Activated CD8-positive, alpha-beta T cell treated with anti-CD3 and anti-CD28 coated beads for 36 hours (primary cell): ENCODE results near the gene RNF112. TPM values are rescaled to one million over a fixed set of nuclear protein-coding genes. Genes with fewer than 3 reads are reported as not detected.

Experiments
- ATAC-seq: fragments of 200-7000 bp; cut with Tn5 transposase; one replicate; pipeline ENCODE4 v1.10.0; 2021; ENCODE audit warnings: mild to moderate bottlenecking, moderate library complexity
- CTCF ChIA-PET: fragments of 350-600 bp; sonication (Branson Sonifier 250); formaldehyde crosslinking; loops from one replicate; lab custom pipeline; 2021; ENCODE audit warnings: antibody characterized with exemption; lab: Charles Lee
- POLR2A ChIA-PET: fragments of 350-600 bp; sonication (Branson Sonifier 250); formaldehyde crosslinking; loops from one replicate; lab custom pipeline; 2021; ENCODE audit warnings: antibody characterized with exemption; lab: Charles Lee
- DNase-seq: peaks from one replicate; pipeline ENCODE4 v3.0.0-alpha.2; 2020
- H3K27ac Mint-ChIP-seq: one replicate; pipeline ENCODE4 v1.8.0; 2021; ENCODE audit warnings: mild to moderate bottlenecking, mixed read lengths
- H3K27me3 Mint-ChIP-seq: one replicate; pipeline ENCODE4 v1.8.0; 2021; ENCODE audit warnings: mixed read lengths
- H3K36me3 Mint-ChIP-seq: one replicate; pipeline ENCODE4 v1.8.0; 2021; ENCODE audit warnings: low read depth, mixed read lengths
- H3K4me1 Mint-ChIP-seq: one replicate; pipeline ENCODE4 v1.8.0; 2021; ENCODE audit warnings: low read depth, mixed read lengths
- H3K4me3 Mint-ChIP-seq: one replicate; pipeline ENCODE4 v1.8.0; 2021; ENCODE audit warnings: mild to moderate bottlenecking, moderate library complexity, mixed read lengths
- H3K9me3 Mint-ChIP-seq: one replicate; pipeline ENCODE4 v1.8.0; 2021; ENCODE audit warnings: mixed read lengths
- intact Hi-C: fragments of 100-400 bp; cut with micrococcal nuclease; formaldehyde crosslinking; loops from one replicate; pipeline ENCODE4 v1.10.0; 2022
- total RNA-seq, 2 experiments: library from RNA; stranded (reverse); gene quantifications; one replicate each; pipeline ENCODE4 v1.2.3, GENCODE V29; 2021
- TF ChIP-seq, protein P1 (sequence below): fragments of 200-600 bp; IDR thresholded peaks from one replicate; pipeline ENCODE4 v1.8.0; 2022; ENCODE audit warnings: antibody characterized with exemption, mild to moderate bottlenecking

Gene RNF112
- total RNA-seq, 2 experiments from 2014 or later: 0.34 to 0.63 TPM

DNA sequence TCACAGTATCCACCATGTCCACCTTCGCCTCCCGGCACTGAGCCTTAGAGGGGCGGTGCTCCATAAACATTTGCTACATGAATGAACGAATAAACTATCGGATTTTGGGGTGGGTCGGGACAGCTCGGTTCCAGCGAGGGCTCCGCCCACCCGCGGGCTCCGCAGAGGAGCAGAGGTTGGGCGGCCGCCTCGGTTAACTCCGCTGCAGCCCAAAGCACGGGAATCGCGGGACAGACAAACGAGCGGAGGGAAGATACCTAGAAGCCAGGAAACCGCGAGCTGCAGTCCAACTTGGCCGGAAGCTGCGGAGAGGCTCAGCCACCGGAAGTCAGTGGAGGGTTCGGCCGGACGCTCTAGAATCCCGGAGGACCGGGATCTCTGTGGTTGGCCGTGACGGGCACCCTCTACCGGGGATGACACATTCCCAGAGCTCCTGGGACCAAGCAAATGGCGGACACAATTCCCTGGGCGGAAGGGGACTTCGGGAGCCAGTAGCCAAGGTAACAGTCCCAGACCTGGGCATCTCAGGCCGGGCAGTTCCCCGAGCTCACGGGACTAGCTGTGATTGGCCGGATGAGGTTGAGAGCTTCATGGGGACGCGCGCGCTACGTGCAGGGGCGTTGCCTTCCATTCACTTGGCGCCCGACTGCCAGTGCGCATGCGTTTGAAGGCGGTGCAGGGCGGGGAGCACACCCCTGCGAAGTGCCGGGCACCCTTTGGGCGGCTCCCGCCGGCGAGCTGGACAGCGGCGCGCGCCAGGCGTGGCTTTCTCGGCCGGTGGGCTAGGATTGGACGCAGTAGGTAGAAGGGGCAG, 33.2 kb upstream of the RNF112 start:
- TF ChIP-seq, protein P1, sequence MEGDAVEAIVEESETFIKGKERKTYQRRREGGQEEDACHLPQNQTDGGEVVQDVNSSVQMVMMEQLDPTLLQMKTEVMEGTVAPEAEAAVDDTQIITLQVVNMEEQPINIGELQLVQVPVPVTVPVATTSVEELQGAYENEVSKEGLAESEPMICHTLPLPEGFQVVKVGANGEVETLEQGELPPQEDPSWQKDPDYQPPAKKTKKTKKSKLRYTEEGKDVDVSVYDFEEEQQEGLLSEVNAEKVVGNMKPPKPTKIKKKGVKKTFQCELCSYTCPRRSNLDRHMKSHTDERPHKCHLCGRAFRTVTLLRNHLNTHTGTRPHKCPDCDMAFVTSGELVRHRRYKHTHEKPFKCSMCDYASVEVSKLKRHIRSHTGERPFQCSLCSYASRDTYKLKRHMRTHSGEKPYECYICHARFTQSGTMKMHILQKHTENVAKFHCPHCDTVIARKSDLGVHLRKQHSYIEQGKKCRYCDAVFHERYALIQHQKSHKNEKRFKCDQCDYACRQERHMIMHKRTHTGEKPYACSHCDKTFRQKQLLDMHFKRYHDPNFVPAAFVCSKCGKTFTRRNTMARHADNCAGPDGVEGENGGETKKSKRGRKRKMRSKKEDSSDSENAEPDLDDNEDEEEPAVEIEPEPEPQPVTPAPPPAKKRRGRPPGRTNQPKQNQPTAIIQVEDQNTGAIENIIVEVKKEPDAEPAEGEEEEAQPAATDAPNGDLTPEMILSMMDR: no peak
- no peaks in the 10 kb centered on the region for H3K27me3 Mint-ChIP-seq
- no peaks in the 10 kb centered on the region for H3K9me3 Mint-ChIP-seq
- POLR2A ChIA-PET: interaction anchor here (1.7 to 1.9 kb wide), 2 partner anchors 15 to 22 kb away, joined by 4 to 6 read pairs; partner anchors contain the start of gene B9D1
- ATAC-seq: peak; percentile 92
- intact Hi-C loops: no loop called here
- DNase-seq: peak; percentile 96
- CTCF ChIA-PET: interaction anchor here (1.0 to 4.3 kb wide), 6 partner anchors 9 to 270 kb away, joined by 3 to 51 read pairs (median 6); partner anchors contain the start of gene B9D1
- peak overlapping the region; percentile 95 for H3K27ac Mint-ChIP-seq
- peaks cover 21% of the 10 kb centered on the region for H3K36me3 Mint-ChIP-seq
- H3K4me1 Mint-ChIP-seq: peaks cover 17% of the 10 kb centered on the region
- H3K4me3 Mint-ChIP-seq: peak overlapping the region; percentile 98

DNA sequence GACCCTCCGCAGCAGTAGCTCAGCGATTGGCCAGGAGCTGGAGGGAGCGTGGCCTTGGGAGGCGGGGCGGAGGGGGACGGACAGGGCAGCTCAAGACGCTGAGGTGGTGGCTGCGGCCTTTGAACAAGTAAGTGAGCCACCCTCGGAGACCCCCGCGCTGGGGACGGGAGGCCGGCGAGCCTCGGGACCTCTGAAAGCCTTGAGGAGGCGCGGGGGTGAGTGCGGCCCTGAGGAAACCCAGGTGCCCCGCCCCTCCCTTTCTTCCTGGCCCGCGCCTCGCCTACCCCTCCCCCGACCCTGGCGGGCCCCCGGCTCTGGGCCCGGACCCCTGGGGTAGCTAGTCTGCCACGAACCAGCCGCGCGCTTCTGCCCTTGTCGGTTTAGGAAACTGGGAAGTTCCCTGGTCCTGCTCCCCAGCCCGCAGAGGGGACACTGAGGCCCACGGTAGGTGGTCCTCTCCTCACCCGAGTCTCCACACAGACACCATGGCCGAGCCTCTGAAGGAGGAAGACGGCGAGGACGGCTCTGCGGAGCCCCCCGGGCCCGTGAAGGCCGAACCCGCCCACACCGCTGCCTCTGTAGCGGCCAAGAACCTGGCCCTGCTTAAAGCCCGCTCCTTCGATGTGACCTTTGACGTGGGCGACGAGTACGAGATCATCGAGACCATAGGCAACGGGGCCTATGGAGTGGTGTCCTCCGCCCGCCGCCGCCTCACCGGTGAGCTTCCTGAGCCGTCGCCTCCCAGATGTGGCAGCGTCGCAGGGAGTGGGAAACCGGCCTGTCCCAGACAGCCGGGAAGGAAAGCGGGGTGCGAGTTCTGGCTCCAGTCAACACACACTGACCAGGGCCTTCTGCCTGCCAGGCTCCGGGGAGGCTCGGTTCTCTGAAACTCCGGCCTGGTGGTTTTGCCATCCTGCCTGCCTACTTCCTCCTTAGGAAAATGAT, 32.3 kb upstream of the RNF112 start, which contains the start of gene MAPK7:
TSS of gene MAPK7 (plus strand) at position 83 of the 945 bp plus-strand sequence. CDS start at position 486, 403 bp downstream.
- Mint-ChIP-seq H3K9me3 (no peaks in the 10 kb centered on the region), H3K27ac (peak within 1 kb of the TSS; percentile 95), H3K4me1 (peaks cover 17% of the 10 kb centered on the region), H3K36me3 (peaks cover 21% of the 10 kb centered on the region), H3K4me3 (peak within 1 kb of the TSS; percentile 98), H3K27me3 (no peaks in the 10 kb centered on the region)
- ATAC-seq: peak; percentile 4
- ChIA-PET POLR2A (interaction anchor here (1.7 to 1.9 kb wide), 2 partner anchors 16 to 21 kb away, joined by 4 to 6 read pairs; partner anchors contain the start of gene B9D1), CTCF (interaction anchor here (1.0 to 4.3 kb wide), 6 partner anchors 10 to 269 kb away, joined by 3 to 51 read pairs (median 6); partner anchors contain the start of gene B9D1)
- intact Hi-C loops: no loop called here
- DNase-seq: no peak
- TF ChIP-seq, protein P1: no peak

DNA sequence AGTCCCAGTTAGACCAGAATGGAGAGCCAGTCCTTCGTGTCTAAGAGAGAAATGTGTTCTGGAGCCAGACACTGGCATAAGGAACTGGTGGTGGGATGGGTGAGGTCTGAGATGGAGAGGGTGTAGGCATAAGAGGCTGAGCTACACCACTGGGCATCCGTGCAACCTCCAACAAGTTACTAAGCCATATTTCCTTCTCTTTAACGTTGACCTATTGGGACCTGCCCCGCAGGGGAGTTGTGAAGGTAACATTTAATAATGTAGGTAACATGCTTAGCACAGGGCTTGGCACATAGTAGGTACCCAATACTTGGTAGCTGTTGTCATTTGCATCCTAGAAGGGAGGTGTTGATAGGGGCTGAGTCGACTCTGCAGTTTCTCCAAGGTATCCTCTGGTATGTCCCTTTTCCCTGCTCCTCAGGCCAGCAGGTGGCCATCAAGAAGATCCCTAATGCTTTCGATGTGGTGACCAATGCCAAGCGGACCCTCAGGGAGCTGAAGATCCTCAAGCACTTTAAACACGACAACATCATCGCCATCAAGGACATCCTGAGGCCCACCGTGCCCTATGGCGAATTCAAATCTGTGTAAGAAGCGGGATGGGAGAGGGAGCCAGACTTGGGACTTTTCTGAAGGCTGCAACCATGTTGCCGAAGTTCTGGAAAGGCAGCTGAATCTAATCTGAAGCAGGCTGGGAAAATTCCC, 31.5 kb upstream of the RNF112 start:
- Mint-ChIP-seq H3K27me3 (no peaks in the 10 kb centered on the region), H3K27ac (peak overlapping the region; percentile 75), H3K4me1 (peaks cover 17% of the 10 kb centered on the region), H3K4me3 (peak overlapping the region; percentile 98), H3K9me3 (no peaks in the 10 kb centered on the region), H3K36me3 (peaks cover 25% of the 10 kb centered on the region)
- no peak for ATAC-seq
- DNase-seq: no peak
- intact Hi-C loops: no loop called here
- POLR2A ChIA-PET: interaction anchor here (1.0 to 1.9 kb wide), 2 partner anchors 9 to 20 kb away, joined by 4 read pairs; no protein-coding TSS in a partner anchor
- TF ChIP-seq, protein P1: no peak
- CTCF ChIA-PET: interaction anchor here (1.2 to 4.3 kb wide), 2 partner anchors 11 to 17 kb away, joined by 3 to 51 read pairs; partner anchors contain the start of gene B9D1

DNA sequence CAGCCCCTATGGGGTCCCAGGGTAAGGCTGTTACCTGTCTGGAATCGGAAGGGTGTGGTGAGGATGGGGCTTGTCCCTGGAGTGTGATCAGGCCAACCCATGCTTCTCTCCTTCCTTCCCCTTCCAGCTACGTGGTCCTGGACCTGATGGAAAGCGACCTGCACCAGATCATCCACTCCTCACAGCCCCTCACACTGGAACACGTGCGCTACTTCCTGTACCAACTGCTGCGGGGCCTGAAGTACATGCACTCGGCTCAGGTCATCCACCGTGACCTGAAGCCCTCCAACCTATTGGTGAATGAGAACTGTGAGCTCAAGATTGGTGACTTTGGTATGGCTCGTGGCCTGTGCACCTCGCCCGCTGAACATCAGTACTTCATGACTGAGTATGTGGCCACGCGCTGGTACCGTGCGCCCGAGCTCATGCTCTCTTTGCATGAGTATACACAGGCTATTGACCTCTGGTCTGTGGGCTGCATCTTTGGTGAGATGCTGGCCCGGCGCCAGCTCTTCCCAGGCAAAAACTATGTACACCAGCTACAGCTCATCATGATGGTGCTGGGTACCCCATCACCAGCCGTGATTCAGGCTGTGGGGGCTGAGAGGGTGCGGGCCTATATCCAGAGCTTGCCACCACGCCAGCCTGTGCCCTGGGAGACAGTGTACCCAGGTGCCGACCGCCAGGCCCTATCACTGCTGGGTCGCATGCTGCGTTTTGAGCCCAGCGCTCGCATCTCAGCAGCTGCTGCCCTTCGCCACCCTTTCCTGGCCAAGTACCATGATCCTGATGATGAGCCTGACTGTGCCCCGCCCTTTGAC, 30.3 kb upstream of the RNF112 start:
- H3K27ac Mint-ChIP-seq: no peak overlapping the region
- H3K4me1 Mint-ChIP-seq: peaks cover 16% of the 10 kb centered on the region
- peaks cover 27% of the 10 kb centered on the region for H3K36me3 Mint-ChIP-seq
- H3K9me3 Mint-ChIP-seq: no peaks in the 10 kb centered on the region
- TF ChIP-seq, protein P1: no peak
- no peak for ATAC-seq
- CTCF ChIA-PET: interaction anchor here (1.2 to 4.3 kb wide), 2 partner anchors 10 to 19 kb away, joined by 3 to 51 read pairs; partner anchors contain the start of gene B9D1
- H3K27me3 Mint-ChIP-seq: no peaks in the 10 kb centered on the region
- intact Hi-C loops: no loop called here
- no peak overlapping the region for H3K4me3 Mint-ChIP-seq
- POLR2A ChIA-PET: interaction anchor here (1.0 kb wide), 1 partner anchor 8 kb away, joined by 4 read pairs; no protein-coding TSS in a partner anchor
- DNase-seq: no peak
